Peyer's patch (tissue), 4 donors: ENCODE data around the gene OR2T35.

ENCODE experiments used
- CTCF ChIP-seq, 6 experiments: fragments of 450-650 bp in 4 of 6; fragments of 200-600 bp in 2 of 6; sonication (generic) in 1 of 6; IDR thresholded peaks; one replicate each; pipeline ENCODE4 v1.5.1; 2017 to 2019; ENCODE audit warnings: antibody characterized with exemption in 6 of 6, mild to moderate bottlenecking in 3 of 6, moderate library complexity in 1 of 6
- POLR2A ChIP-seq, 2 donors: fragments of 450-650 bp; IDR thresholded peaks; one replicate each; pipeline ENCODE4 v1.5.1; 2017; ENCODE audit warnings: antibody characterized with exemption in 2 of 2, mild to moderate bottlenecking in 2 of 2, moderate library complexity in 2 of 2

GRCh38 chr1:248625971-248626370 is 19.1 kb downstream of the OR2T35 start:
- TF ChIP-seq CTCF (IDR thresholded peaks at IDR 0.05) (no peak), POLR2A (IDR thresholded peaks at IDR 0.05) (no peak)
